ENCODE data around the gene TDRD9. TPM values are rescaled to one million over a fixed set of nuclear protein-coding genes. Genes with fewer than 3 reads are reported as not detected.
"Not testable (repeated sequence)": the region's sequence is repeated elsewhere in the genome, so short reads cannot be mapped to it uniquely, and the experiment has no call there.

The TDRD9 gene
- total RNA-seq, 2 experiments from 2014 or later, result 0.50 to 0.93 TPM

DNA sequence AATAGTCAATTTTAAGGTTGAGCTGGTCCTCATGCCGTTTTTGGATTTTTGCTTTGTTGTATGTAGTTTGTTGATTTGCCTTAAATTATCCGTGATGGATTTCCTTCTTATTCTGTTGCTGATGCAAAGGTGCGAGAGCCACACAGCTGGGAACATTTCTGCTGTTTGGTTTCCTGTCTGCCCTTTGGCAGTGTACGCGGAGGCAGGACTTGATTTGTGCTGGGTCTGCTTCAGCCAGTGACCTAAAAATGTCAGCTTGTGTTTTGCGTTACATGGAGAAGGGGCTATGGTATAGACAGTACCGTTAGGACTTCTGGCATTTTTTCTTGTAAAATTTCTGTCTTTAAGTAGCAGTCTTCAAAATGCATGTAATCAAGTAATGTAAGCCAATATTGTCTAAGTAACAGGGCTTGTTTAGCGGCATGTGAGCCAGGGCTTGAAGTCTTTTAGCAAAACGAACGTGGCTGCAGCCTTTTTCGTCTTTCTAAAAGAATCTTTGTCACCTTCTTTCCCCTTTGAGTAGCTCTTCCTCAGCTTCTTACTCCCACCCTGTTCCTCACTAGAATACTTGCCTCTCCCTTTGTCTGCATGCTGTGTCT lies 32.3 kb downstream of the TDRD9 start:
- ChIA-PET POLR2A (no interaction called here), CTCF (no interaction called here)

- POLR2A ChIA-PET, result no interaction called here
- CTCF ChIA-PET, result no interaction called here
These were observed 33.8 kb downstream of the TDRD9 start for GRCh38 chr14:103961928-103962578.

DNA sequence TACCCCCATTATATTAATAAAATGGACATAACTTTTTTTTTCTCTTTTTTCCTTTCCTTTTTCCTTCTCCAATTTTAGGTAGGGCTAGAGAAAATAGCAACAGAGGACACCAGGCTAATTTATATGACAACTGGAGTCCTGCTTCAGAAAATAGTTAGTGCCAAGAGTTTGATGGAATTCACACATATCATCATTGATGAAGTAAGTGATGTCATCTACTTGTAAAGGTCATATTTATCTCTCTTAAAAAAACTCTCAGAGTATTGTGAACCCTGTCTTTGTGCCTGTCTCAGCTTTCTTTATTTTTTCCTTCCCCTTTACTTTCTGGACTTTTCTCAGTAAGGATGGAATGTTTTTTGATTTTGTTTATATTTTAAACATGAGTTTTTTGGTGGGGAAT lies 38.4 kb downstream of the TDRD9 start:
- ChIA-PET CTCF (no interaction called here), POLR2A (interaction anchor here (0.6 kb wide), 1 partner anchor 8 kb away, joined by 3 read pairs; no protein-coding TSS in a partner anchor)

DNA sequence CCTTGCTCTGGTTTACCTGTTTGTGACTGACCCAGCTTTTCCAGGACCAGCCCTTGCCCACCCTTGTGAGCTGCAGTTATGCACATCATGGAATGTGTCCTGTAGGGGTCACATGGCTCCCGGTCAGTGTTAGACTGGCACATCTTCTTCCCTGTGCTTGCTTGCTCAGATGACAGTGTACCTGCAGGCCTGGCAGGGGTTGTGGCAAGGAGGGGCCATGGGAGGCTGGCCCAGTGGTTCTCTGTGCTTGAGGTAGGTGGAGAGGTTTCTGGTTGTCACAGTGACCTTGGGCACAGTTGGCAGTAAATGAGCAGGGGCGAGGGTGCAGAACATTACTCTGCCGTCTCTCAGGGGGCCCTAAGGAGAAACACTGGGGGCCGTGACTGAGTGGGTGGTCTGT lies 41.7 kb downstream of the TDRD9 start:
- ChIA-PET POLR2A (no interaction called here), CTCF (no interaction called here)

- ChIA-PET POLR2A (no interaction called here), CTCF (no interaction called here)
These were observed 45.1 kb downstream of the TDRD9 start for GRCh38 chr14:103973354-103973753.

DNA sequence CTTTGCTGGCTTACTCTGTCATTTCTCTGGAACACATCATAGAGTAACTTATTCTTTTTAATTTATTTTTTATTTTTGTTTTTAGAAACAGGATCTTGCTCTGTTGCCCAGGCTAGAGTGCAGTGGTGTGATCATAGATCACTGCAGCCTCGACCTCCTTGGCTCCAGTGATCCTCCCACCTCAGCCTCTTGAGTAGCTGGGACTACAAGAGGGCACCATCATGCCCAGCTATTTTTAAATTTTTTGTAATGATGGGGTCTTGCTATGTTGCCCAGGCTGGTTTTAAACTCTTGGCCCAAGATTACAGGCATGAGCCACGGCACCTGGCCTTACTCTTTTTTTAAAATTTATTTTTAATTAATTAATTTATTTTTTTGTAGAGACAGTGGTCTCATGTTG lies 46.3 kb downstream of the TDRD9 start:
- CTCF ChIA-PET, result interaction anchor here (1.1 kb wide), 1 partner anchor 74 kb away, joined by 3 read pairs; no protein-coding TSS in a partner anchor

GRCh38 chr14:103980623-103981238 lies 52.5 kb downstream of the TDRD9 start:
- CTCF ChIA-PET, result interaction anchor here (0.7 to 1.1 kb wide), 2 partner anchors 80 to 695 kb away, joined by 3 to 4 read pairs; no protein-coding TSS in a partner anchor
- POLR2A ChIA-PET, result not testable (repeated sequence)

More for the DNA sequence above, 46.3 kb downstream of the TDRD9 start:
- POLR2A ChIA-PET, result no interaction called here

DNA sequence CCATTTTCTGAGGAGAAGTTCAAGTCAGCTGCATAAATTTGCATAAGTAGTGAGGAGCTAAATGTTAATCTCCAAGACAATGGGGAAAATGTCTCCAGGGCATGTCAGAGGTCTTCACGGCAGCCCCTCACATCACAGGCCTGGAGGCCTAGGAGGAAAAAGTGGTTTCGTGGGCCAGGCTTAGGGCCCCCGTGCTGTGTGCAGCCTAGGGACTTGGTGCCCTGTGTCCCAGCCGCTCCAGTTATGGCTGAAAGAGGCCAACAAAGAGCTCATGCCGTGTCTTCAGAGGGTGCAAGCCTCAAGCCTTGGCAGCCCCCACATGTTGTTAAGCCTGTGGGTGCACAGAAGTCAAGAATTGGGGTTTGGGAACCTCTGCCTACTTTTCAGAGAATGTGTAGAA lies 55.9 kb downstream of the TDRD9 start:
- ChIA-PET POLR2A (no interaction called here), CTCF (no interaction called here)

- ChIA-PET CTCF (no interaction called here), POLR2A (no interaction called here)
These were observed 60.8 kb downstream of the TDRD9 start for GRCh38 chr14:103989034-103989433.

DNA sequence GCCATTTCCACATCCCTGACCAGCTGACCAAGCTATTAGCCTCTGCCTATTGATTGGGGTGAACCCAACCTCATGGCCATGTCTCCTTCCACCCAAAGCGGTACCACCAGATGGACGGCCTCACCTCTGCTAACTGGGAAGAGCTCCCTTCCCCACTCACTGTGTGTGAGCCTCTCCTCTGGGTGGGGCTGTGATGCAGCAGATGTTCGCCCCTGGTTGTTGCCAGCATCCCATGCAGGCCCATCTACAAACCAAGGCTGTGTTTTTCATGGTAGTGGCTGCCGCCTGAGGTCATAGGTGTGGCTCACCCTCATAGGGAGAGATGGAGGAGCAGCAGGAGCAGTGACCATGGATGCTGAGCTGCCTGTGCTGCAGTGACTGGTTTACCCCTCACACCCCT lies 61.7 kb downstream of the TDRD9 start:
- ChIA-PET CTCF (no interaction called here), POLR2A (no interaction called here)

GRCh38 chr14:103994535-103995184 lies 66.4 kb downstream of the TDRD9 start:
- ChIA-PET CTCF (interaction anchor here (0.7 to 1.9 kb wide), 2 partner anchors 13 to 41 kb away, joined by 3 to 5 read pairs; no protein-coding TSS in a partner anchor), POLR2A (no interaction called here)

GRCh38 chr14:103995876-103996275 lies 67.6 kb downstream of the TDRD9 start:
- CTCF ChIA-PET, result interaction anchor here (1.9 kb wide), 1 partner anchor 14 kb away, joined by 5 read pairs; no protein-coding TSS in a partner anchor
- POLR2A ChIA-PET, result no interaction called here

- CTCF ChIA-PET, result no interaction called here
- POLR2A ChIA-PET, result no interaction called here
These were observed 69.1 kb downstream of the TDRD9 start for GRCh38 chr14:103997391-103997790.

DNA sequence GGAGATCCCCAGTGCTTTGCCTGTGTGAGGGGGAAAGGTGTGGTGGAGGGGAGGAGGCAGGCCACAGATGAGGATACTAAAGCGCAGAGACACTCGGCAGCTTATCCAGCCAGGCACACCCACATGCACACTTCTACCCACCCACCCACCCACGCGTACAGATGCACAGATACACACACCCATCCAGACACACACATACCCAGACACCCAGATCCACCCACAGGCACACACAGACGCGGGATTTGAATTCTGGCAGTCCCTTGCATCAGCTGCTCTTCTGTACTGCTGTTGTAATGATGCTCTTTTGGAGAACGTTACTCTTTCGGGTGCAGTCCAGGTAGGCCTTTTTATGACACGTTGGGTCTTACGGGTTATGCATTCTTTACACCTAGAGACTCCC lies 69.8 kb downstream of the TDRD9 start:
- ChIA-PET POLR2A (no interaction called here), CTCF (no interaction called here)

- POLR2A ChIA-PET, result no interaction called here
These were observed 71.7 kb downstream of the TDRD9 start for GRCh38 chr14:103999795-104000440.

GRCh38 chr14:104001003-104001402 lies 72.7 kb downstream of the TDRD9 start:
- ChIA-PET CTCF (interaction anchor here (0.7 kb wide), 1 partner anchor 1360 kb away, joined by 4 read pairs; no protein-coding TSS in a partner anchor), POLR2A (no interaction called here)

More at GRCh38 chr14:103999795-104000440, 71.7 kb downstream of the TDRD9 start:
- CTCF ChIA-PET, result no interaction called here

DNA sequence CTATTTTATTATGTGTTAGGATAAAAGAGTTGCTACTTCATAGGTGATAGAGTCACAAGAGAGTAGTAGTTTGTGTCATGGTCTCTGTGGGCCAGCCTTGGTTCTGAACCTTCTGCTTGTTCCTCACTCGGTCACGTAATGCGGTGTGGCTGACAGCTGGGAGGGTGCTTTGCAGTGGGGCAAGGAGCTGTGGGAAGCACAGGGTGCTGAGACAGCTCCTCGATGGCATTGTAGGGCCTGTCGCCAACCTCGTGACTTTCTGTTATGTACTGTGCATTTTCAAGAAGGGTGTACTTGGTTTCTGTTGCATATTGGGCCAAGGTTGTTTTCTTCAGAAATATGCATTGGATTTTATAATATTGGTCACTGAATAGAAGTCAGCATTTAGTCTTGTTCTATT lies 75.4 kb downstream of the TDRD9 start:
- POLR2A ChIA-PET, result no interaction called here
- CTCF ChIA-PET, result no interaction called here

DNA sequence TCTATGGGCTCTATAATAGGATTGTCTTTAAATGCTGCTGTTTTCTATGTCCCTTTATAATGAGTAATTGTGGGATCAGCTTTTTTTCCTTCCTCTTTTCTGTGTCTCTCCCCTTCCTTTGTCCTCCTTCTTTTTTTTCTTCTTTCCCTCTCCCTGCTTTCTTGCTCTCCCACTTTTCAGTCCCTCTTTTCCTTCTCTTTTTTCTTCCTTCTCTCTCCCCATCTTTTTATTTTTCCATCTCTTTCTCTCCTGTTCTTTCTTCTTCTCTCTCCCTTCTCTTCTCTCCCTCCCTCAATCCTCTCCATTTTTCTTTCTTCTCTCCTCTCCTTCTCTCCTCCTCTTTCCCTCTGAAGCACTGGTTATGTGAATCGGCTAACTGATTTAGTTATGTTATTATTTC lies 76.6 kb downstream of the TDRD9 start:
- ChIA-PET POLR2A (no interaction called here), CTCF (no interaction called here)

DNA sequence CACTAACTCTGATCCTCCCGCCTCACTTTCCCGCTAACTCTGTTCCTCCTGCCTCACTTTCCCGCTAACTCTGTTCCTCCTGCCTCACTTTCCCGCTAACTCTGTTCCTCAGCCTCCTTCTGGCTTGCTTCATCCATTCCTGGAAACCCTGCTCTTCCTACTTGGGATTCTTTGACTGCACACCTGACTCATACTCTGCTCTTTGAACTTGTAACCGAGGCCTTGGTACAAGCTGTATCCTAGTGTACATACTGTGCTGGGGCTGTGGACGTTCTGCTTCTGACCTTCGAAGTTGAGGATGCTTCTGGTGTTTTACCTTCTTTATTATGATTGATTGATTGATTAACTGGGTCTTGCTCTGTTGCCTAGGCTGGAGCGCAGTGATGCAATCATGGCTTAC lies 77.2 kb downstream of the TDRD9 start:
- ChIA-PET CTCF (no interaction called here), POLR2A (no interaction called here)

- CTCF ChIA-PET, result no interaction called here
These were observed 78.9 kb downstream of the TDRD9 start for GRCh38 chr14:104007121-104007520.

More at GRCh38 chr14:104007121-104007520, 78.9 kb downstream of the TDRD9 start:
- POLR2A ChIA-PET, result no interaction called here
